T follicular helper cell (primary cell): ENCODE results near the gene RPS6KA1.
"Not testable (repeated sequence)": the region's sequence is repeated elsewhere in the genome, so short reads cannot be mapped to it uniquely, and the experiment has no call there.

Source experiments
- DNase-seq: peaks from one replicate; pipeline ENCODE4 v3.0.0-alpha.2; 2020; ENCODE audit warnings: low read depth

The RPS6KA1 gene

DNA sequence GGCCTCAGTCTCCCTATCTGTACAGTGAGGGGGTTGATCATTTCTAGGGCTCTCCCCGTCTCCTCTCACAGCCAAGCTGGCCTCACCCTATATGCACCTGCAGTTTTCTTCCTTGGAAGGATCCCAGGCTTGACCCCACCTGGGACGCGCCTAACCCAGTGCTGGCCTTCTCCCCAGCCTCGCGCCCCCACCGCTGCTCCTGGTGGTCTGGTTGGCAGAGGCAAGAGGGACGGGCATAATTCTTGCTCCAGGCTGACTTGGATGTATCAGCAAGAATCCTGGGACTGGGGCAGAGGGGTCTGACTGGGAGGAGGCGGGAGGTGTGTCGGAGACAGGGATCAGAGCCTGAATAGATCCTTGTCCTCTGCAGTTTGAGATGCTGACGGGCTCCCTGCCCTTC, 25.2 kb downstream of the RPS6KA1 start:
- no peak for DNase-seq

DNA sequence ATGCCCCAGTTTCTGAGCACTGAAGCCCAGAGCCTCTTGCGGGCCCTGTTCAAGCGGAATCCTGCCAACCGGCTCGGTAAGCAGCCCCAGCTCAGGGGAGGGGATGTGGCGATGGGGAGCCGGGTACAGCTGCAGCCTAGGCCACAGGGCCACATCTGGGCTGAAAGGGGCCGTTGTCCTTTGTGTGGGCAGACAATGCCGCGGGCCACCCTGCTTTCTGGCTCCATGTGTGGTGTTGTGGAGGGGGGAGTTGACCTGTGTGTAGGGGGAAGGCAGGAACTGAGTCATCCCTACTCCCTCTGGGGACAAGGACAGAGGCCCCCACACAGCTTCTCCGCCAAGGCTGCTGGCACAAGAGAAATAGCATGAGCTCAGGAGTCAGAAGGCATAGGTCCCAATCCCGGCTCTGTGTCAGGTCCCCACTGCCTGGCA, 26.0 kb downstream of the RPS6KA1 start:
- DNase-seq = no peak

DNA sequence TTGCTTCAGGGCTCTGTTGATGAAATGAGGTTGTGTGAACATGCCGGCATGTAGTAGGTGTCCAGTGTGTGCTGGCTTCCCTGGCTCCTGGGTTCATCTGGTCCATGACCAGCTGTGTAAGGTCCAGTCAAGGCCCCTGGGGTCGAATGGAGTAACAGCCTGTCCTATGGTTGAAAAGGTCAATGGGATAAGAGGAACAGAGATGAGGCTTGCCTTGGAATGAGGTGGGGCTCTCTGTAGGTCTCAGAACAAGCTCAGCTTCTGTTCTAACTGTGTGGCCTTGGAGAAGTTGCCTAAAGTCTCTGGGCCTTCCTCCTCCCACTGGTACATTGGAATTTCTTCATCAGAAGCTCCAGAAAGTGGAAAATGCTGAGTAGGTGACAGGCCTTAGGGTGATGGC, 26.6 kb downstream of the RPS6KA1 start:
- DNase-seq = no peak

DNA sequence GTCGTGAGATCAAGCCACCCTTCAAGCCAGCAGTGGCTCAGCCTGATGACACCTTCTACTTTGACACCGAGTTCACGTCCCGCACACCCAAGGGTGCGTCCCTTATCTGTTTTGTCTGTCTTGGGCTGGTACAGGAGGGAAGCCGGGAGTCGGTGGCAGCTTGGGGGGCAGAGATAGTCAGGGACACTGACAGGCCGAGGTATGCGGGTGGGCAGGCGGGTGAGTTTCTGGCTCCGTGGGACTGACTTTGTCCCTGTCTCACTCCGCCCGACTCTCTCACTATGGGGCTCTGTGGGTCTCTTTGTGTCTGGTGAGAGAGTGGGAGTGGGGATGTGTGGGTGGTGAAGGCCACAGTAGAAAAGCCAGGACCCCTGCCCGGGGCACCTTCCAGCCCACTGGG, 27.4 kb downstream of the RPS6KA1 start:
- no peak for DNase-seq

DNA sequence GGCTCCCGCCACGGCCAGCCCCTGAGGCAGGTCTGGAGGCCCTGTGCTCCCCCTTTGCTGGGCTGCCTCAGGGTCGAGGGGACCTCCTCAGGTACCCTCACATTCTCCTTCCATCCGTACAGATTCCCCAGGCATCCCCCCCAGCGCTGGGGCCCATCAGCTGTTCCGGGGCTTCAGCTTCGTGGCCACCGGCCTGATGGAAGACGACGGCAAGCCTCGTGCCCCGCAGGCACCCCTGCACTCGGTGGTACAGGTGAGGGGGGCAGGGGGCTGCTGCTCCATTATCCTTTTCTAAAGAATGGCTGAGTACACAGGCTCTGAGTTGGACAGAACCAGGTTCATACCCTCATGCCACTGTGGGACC, 29.1 kb downstream of the RPS6KA1 start:
- no peak for DNase-seq

DNA sequence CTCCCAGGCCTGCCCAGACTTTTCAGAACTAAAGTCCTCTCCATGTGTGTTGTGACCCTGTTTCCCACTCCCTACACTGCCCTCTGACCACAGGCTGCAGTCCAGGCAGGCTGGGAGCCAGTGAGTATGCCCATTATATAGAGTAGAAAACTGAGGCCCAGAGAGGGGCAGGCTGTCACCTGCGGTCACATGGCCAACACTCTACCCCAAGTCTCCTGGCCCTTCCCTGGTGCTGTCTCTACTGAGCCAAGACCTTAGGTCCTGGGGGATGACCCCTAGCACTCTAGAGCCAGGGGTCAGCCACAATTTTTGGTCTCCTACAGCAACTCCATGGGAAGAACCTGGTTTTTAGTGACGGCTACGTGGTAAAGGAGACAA, 30.8 kb downstream of the RPS6KA1 start:
- DNase-seq = no peak

DNA sequence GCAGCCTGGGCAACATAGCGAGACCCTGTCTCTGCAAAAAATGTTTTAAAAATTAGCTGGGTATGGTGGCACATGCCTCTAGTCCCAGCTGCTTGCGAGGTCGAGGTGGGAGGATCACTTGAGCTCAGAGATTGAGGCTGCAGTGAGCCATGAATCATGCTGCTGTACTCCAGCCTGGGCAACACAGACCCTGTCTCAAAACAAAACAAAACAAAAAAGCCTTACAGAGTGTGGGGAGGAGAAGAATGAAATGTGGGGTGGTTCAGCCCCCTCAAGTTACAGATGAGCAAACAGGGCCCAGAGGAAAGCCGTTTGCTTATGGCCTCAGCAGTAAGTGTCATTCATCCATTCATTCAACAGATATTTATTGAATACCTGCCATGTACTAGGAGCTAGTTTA, 40.7 kb downstream of the RPS6KA1 start:
- DNase-seq = no peak

DNA sequence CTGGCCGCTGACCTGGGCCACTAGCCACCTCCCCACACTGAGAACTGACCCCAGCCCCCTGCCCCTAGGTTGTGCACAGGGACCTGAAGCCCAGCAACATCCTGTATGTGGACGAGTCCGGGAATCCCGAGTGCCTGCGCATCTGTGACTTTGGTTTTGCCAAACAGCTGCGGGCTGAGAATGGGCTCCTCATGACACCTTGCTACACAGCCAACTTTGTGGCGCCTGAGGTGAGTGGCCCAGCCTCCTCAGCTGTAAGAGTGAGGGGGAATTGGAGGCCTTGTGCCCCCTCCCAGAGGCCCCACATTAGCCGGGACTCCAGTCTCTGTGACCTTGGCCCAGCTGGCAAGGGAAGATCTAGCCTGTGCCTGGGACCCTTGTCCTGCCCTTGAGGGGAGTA, 41.8 kb downstream of the RPS6KA1 start:
- no peak for DNase-seq

DNA sequence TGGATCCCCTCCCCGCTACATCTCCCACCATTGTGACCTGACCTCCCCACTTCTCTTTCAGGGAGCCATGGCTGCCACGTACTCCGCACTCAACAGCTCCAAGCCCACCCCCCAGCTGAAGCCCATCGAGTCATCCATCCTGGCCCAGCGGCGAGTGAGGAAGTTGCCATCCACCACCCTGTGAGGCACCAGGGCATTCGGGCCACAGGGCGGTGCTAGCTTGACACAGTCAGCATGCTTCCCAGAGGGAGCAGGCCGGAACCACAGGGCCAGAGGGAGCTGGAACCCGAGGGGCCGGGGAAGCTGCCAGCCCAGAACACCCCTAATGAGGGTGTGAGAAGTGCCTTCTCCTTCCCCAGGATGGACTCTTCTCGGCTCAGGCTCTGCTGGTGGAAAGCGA, 44.5 kb downstream of the RPS6KA1 start:
- no peak for DNase-seq

DNA sequence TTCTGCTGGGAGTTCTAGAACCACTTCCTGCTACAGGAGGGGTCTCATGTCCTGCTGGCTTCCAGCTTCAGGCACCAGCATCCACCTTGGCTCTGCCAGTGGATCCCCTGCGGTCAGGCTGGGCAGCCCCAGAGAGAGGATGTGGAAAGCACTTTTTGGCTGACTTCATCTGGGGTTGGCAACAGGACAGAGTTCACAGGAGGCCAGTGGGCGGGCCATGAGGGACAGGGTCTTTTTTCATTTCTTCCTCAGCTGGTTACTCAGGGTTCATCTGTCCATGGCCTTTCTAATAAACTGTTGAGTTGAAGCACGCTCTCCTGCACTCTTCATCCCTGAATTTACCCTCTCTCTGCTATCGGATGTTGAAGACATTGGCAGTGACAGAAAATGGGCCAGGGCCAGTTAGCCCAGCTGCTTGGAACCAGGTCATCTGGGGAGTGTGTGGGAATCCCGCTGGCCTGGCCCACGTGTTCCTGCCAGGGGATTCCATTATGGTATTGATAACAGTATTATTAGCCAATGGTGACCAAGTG, 45.2 kb downstream of the RPS6KA1 start:
- DNase-seq = no peak

DNA sequence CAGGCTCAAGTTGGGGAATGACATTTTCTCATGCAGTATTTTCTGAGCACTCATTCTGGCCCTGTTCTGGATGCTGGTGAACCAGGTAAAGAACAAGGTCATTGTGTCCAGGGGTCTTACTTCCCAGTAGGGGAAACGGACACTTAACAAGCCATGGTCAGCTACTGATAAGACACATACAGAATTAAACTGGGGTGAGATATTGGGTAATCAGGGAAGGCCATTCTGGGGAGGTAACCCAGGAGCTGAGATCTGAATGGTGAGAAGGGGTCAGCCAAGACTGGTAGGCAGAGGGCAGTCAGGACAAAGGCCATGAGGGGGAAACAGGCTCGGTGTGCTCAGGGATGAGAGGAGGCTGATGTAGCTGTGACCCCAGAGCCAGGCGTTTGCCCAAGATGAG, 45.8 kb downstream of the RPS6KA1 start:
- no peak for DNase-seq

DNA sequence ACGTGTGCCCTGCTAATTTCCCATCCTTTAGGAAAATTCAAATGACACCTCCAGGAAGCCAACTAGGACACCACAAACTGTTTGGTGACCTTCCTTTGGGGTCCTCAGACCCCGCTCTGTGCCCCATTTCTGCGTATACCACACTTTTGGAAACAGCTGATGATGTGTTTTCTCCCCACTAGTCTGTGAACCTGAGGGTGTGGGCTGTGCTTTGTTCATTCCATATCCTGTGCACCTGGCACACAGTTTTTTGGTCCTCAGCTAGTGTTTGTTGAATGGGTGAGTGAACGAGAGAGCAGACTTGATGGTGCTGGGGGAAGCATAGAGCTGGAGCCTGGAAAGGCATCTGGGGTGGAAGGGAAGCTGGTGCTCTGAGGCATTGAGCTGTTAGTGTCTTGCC, 48.6 kb downstream of the RPS6KA1 start:
- DNase-seq = no peak

DNA sequence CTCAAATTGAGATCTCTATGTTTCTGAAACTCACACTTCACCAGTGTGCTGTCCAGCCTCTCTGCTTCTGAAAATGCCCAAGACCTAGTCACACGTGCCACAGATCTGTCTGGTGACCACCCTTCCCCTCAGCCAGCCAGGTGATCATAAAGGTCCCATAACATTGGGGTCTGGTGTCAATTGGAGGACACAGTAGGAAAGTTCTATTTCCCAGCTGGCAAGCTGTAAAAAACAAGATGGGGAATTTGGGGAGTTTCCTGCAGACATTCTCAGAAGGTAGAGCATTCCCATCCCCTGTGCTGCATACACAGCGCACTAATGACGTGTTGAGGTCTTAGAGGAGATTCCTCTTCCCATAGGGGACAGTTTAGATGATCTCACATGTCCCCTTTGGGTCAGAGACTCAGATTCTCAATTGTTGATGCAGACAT, 50.1 kb downstream of the RPS6KA1 start:
- no peak for DNase-seq

DNA sequence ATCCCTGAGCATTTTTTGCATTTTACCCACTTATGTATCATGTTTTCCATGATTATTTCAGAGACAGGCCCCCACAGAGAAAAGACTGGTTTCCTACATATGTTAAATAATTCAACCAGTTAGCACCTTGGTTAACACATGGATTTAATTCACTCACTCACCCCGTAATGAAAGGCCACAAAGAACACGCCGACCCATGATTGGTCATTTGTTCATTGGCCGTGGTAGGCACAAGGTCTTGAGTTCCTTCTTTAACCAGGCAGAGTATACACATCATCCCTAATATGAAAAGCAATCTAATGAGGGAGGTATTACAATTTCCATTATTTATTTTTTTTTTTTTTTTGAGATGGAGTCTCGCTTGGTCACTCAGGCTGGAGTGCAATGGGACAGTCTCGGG, 50.6 kb downstream of the RPS6KA1 start:
- DNase-seq = no peak

DNA sequence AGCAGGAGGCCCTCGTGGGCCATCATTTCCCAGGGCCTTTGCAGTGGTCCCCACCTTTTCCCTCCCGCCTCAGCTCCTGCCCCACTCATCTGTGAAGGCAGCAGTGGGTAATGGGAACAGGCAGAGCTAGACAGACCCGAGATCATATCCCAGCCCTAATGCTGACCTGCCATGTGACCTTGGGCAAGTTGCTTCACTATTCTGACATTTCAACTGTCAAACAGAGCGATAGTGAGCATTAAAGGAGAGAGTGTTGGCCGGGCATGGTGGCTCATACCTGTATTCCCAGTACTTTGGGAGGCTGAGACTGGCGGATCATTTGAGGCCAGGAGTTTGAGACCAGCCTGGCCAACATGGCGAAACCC, 51.7 kb downstream of the RPS6KA1 start:
- DNase-seq = no peak

DNA sequence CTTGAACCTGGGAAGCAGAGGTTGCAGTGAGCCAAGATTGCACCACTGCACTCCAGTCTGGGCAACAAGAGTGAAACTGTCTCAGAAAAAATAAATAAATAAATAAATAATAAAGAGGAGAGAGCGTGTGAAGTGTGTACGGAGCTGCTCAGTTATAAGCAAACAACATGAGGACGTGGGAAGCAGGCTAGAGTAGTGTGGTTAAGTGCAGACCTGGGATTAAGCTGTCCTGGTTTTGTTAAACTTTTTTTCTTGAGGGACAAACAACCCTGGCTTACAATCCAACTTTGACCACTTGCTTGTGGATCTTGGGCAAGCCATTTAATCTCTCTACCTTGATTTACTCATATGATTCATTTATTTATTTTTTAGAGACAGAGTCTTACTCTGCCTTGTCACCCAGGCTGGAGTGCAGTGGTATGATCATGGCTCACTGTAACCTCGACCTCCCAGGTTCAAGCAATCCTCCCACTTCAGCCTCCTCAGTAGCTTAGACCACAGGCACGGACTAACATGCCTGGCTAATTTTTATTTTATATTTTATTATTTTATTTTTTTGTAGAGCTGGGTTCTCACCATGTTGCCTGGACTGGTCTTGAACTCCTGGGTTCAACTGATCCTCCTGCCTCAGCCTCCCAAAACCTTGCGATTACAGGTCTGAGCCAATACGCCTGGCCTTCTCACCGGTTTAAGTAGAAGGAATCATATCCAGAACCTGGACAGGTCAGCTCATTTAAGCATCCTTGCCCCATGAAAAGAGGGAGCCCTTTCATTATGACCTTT, 52.7 kb downstream of the RPS6KA1 start:
- no peak for DNase-seq

DNA sequence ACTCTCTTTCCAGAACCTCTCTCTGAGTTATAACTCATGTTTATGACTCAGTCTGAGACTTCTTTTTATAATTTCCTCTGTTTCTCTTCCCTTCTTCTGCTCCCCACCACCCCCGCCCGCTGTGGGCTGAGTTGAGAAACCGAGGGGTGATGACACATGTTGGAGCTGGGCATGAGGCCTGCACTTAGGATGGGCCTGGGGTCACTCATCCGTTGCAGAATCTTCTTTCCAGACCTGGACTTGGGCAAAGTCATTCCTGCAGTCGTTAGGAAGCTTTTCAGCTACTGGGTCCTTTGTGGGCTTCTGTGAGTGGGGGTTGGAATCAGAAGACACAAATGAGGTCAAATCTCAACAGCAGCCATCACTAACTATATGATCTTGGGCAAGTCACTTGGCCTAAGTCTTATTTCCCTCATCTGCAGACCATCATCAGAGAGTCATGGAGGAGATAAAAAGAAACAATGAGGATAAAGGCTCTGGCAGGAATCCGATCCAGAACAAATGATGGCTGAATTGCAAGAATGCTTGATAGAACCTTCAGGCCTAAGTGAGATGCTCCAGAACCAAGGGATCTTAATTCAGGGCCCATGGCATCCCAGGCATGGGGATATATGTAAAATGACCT, 53.4 kb downstream of the RPS6KA1 start:
- DNase-seq = no peak

DNA sequence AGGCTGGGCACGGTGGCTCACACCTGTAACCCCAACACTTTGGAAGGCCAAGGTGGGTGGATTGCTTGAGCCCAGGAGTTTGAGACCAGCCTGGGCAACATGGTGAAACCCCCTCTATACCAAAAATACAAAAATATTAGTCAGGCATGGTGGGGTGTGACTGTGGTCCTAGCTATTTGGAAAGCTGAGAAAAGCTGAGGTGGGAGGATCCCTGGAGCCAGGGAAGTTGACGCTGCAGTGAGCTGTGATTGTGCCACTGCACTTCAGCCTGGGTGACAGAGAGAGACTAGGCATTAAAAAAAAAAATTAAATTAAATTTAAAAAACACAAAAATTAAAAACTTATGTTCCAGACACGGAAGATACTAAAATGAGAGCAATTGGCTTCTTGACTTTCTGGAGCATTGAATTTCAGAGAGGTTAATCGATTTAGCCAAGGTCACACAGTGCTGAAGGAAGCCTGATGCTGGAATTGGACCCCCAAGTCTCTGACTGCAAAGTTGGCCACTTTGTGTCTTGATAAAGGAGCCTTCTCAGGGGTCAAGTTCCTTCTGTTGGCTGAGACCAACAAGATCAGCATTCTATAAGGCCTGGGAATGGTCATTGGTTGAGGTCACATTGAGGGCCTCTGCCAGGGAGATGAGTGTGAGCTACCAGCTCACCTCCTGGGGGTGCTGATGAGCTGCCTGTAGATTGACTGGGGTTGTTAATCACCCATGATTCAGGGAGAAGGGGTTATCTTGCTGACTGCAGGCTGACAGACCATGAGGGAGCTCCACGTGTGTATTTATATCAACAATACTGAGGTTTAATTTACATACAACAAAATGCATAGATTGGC, 54.3 kb downstream of the RPS6KA1 start:
- DNase-seq = no peak

DNA sequence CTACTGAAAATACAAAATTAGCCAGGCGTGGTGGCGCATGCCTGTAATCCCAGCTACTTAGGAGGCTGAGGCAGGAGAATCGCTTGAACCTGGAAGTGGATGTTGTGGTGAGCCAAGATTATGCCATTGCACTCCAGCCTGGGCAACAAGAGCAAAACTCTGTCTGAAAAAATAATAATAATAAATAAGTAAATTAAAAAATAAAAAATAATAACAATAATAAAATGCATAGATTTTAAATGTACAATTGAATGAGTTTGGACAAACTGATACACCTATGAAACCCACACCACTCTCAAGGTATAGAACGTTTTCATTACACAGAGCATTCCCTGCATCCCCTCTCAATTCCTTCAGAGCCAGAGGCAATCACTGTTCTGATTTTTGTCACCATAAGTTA, 55.0 kb downstream of the RPS6KA1 start:
- DNase-seq = not testable (repeated sequence)

DNA sequence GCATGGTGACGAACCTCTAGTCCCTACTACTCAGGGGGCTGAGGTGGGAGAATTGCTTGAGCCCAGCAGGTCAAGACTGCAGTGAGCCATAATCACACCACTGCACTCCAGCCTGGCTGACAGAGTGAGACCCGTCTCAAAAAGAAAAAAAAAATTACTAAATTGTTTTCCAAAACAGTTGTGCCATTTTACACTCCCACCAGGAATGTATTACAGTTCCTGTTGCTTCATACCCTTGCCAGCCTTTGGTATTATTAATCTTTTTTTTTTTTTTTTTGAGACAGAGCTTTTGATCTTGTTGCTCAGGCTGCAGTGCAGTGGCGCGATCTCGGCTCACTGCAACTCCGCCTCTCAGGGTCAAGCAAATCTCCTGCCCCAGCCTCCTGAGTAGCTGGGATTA, 55.9 kb downstream of the RPS6KA1 start:
- DNase-seq = no peak

DNA sequence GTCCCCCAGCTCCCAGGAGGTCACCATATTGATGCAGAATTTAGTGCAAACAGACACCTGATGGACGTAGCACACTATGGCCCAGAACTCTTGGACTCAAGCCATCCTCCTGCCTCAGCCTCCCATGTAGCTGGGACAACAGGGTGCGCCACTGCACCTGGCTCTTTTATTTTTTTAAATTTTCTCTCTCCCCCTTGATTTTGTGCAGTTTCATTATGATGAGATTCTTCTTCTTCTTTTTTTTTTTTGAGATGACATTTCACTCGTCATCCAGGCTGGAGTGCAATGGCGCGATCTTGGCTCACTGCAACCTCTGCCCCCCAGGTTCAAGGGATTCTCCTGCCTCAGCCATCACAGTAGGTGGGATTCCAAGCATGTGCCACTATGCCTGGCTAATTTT, 63.8 kb downstream of the RPS6KA1 start:
- no peak for DNase-seq

DNA sequence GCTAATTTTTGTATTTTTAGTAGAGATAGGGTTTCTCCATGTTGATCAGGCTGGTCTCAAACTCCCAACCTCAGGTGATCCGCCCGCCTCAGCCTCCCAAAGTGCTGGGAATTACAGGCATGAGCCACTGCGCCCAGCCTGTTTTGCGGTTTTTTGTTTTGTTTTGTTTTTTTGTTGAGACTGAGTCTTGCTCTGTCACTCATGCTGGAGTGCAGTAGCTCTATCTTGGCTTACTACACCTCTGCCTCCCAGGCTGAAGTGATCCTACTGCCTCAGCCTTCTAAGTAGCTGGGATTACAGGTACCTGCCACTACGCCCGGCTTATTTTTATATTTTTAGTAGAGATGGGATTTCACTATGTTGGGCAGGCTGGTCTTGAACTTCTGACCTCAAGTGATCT, 65.0 kb downstream of the RPS6KA1 start:
- DNase-seq = not testable (repeated sequence)

DNA sequence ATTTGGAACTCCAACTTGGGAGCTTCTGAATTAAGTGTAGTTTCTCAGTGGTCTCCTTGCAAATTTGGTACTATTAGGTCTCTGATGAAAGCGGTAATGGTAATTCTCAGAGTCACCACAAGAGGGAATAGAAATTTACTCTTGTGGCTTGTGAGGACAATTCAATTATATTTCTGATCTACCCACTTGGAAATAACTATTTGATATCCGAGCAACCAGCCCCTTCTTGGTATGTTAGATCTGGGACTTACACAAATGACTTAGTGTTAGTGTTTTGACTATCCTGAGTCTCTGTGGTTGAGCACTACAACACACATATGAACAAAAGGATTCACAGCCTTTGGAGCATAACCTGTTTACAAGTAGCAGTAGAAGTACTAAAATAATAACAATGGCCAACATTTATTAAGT, 68.1 kb downstream of the RPS6KA1 start:
- DNase-seq = no peak
